ENCODE data around the gene SCARB1.

SCARB1 gene

GRCh38 chr12:124800506-124800905 lies 63.2 kb downstream of the SCARB1 start:
- no peak for DNase-seq (ENCODE audit: low read depth in 1 of 2, low spot score in 1 of 2)

- no peak for DNase-seq (ENCODE audit: low read depth in 1 of 2, low spot score in 1 of 2)
Measured at GRCh38 chr12:124797321-124797720, 66.3 kb downstream of the SCARB1 start.

- no peak for DNase-seq (ENCODE audit: low read depth in 1 of 2, low spot score in 1 of 2)
Measured at GRCh38 chr12:124796303-124796960, 67.2 kb downstream of the SCARB1 start.

- no peak for DNase-seq (ENCODE audit: low read depth in 1 of 2, low spot score in 1 of 2)
Measured at GRCh38 chr12:124795081-124795948, 68.3 kb downstream of the SCARB1 start.

- no peak for DNase-seq (ENCODE audit: low read depth in 1 of 2, low spot score in 1 of 2)
Measured at GRCh38 chr12:124792961-124793441, 70.7 kb downstream of the SCARB1 start.

DNA sequence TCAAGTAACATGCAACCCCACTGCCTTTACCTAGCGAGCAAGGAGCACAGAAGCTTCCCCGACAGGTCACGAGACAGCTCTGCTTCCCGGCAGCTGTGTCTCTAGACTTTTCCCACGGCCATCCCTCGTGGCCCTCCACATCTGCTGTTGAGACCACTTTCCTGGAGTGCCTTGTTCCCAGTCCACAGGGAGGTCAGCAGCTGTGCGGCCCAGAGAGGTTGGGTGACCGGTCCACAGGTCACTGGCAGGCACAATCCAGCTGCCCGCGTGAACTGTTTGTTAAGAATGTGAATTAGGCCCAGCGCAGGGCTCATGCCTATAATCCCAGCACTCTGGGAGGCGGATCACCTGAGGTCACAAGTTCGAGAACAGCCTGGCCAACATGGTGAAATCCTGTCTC lies 71.5 kb downstream of the SCARB1 start:
- no peak for DNase-seq (ENCODE audit: low read depth in 1 of 2, low spot score in 1 of 2)

DNA sequence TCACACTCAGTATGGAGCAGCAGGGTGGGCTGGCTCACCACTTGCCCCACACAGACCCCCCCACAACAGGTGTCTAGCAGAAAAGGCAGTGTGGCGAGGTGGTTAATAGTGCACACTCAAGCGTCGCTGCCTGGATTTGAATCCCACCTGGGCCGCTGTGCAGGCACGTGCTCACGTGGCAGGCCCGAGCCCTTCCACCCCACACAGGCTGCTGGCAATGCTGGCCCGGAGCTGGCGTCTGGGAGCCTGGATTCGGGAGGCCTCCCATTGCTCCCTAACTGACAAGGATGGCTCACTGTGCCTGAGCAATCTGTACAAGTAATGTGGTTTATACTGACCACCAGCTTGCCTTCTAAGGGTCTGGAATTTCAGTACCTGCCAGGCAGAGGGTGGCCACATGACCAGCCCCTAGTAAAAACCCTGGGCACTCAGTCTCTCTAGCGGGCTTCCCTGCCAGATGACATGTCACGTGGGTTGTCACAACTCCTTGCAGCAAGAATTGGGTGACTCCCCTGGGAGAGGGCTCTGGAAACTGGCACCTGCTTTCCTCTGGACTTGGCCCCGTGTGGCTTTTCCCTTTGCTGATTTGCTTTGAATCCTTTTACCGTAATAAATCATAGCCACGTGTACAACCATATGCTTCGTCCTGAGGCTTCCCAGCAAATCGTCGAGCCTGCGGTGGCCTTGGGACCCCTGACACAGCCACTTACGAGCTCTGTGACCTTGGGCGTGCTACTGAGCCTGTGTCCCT lies 72.8 kb downstream of the SCARB1 start:
- DNase-seq (ENCODE audit: low read depth in 1 of 2, low spot score in 1 of 2): no peak

DNA sequence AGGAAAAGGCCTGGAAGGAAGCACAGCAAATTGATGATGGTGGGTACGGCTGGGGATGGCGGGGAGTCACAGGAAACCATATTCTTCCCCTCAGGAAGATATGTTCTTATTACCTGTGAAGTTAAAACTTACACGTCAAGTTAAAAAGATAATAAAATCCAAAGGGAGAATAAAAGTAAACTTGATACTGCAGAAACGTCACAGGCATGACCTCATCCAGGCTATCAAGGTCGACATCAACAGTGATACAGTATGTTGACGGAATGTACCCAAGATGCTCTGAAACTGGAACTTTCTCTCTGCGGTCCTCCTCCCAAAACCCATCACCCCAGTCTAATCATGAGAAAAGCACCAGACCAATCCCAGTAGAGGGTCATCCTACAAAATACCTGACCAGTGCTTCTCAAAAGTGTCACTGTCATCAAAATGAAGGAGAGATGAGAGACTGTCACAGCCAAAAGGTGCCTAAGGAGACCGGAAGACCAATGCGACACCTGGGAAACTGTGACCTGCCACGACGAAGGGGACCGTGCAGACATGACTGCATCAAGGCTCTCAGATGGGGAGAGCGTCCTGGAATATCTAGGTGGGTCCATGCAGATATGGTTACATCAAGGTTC lies 74.6 kb downstream of the SCARB1 start:
- DNase-seq (ENCODE audit: low read depth in 1 of 2, low spot score in 1 of 2): no peak

DNA sequence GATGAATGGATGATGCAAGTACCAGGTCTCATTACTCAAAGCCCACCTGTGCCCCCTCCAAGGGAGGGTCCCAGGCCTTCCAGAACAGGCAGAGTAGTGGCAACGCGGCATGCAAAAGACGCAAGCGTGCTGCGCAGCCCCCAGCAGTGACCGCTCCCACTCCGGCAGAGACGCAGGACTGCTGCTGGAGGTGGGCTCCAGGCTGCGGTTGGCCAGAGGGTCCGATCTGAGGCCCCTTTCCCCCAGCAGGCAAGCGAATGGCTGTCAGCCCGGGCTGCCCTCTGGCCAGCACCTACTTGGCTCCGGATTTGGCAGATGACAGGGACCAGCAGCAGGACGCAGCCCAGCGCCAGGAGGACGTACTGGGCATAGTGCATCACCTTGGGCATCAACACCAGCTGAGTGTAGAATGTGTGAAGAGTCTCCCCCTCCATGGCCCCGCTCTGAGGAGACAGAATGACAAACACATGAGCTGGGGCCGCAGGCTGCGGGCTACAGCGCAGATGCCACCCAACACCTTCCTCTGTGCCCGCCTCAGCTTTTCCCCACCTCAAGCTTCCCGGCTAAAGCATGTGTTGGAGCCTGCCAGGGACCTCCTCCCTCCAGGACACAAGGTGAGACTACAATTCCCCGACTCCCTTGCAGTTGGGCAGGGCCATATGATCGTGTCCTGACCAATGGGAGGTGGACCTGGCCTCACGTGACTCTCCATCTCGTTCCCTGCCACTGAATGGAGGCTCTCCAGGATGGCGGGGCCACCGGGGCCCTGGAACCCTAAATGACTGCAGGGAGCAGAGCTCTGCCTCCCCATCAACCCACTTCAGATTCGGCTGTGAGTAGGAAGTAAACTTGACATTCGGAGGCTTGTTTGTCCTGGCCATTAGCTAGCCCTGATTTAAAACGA lies 77.4 kb downstream of the SCARB1 start:
- no peak for DNase-seq (ENCODE audit: low read depth in 1 of 2, low spot score in 1 of 2)

- no peak for DNase-seq (ENCODE audit: low read depth in 1 of 2, low spot score in 1 of 2)
Measured at GRCh38 chr12:124784871-124785572, 78.6 kb downstream of the SCARB1 start.

DNA sequence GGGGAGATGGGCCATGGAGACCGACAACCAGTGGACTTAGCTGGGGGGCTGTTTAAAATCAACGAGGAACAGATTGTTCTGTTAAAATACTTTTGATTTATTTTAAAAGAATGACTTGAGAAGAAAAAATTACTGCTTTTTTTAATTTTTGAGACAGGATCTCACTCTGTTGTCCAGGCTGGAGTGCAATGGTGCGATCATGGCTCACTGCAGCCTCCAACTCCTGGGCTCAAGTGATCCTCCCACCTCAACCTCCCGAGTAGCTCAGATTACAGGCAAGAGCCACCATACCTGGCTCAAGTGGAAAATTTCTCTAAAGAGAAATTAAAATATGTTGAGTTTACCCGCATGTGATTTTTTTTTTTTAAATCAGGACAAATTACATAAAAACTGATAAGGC lies 80.6 kb downstream of the SCARB1 start:
- DNase-seq (ENCODE audit: low read depth in 1 of 2, low spot score in 1 of 2): no peak

DNA sequence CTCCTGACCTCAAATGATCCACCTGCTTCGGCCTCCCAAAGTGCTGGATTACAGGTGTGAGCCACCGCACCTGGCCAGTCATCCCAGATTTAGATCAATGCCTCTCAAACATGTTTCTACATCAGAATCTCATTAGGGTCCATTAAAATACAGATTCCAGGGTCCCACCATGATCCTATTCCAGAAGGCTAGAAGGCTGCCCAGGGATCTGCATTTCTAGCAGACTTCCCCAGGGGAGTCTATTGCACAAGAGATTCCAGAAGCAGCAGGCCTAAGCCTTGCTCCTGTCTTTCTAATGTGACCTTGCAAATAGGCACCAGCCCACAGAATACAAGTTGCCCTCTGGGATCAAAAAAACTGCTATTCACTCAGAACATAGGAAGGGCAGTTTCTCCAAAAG lies 81.5 kb downstream of the SCARB1 start:
- DNase-seq (ENCODE audit: low read depth in 1 of 2, low spot score in 1 of 2): no peak

GRCh38 chr12:124780752-124781685 lies 82.6 kb downstream of the SCARB1 start:
- no peak for DNase-seq (ENCODE audit: low read depth in 1 of 2, low spot score in 1 of 2)

GRCh38 chr12:124780336-124780735 lies 83.3 kb downstream of the SCARB1 start:
- DNase-seq (ENCODE audit: low read depth in 1 of 2, low spot score in 1 of 2): no peak

- DNase-seq (ENCODE audit: low read depth in 1 of 2, low spot score in 1 of 2): no peak
Measured at GRCh38 chr12:124779161-124780141, 84.2 kb downstream of the SCARB1 start.

- DNase-seq (ENCODE audit: low read depth in 1 of 2, low spot score in 1 of 2): no peak
Measured at GRCh38 chr12:124778411-124778810, 85.3 kb downstream of the SCARB1 start.

All from stimulated activated CD4-positive, alpha-beta T cell treated with anti-CD3 and anti-CD28 coated beads, Interleukin-15, amount 100 ng/mL, for 1 hour (primary cell).